Spleen (tissue), 7 donors: ENCODE results near the gene TWF2.

Experiments used
- CTCF ChIP-seq, 11 experiments: fragments of 200-600 bp in 7 of 11; fragments of 450-650 bp in 4 of 11; sonication (generic) in 4 of 11; IDR thresholded peaks in 8 of 11; conservative IDR thresholded peaks in 3 of 11; 1 replicate in 7 of 11; 2 replicates in 4 of 11; pipeline versions ENCODE4 v1.4.0 to v1.8.0; 2016 to 2021; ENCODE audit warnings: antibody characterized with exemption in 11 of 11, inconsistent platforms in 4 of 11, mild to moderate bottlenecking in 1 of 11
- POLR2A ChIP-seq, 3 donors: fragments of 450-650 bp; IDR thresholded peaks; one replicate each; pipeline ENCODE4 v1.5.1; 2017; ENCODE audit warnings: antibody characterized with exemption in 3 of 3, mild to moderate bottlenecking in 1 of 3
- POLR2AphosphoS5 ChIP-seq, 3 donors: sonication (generic); formaldehyde crosslinking; IDR thresholded peaks; one replicate each; pipeline ENCODE4 v1.5.1; 2017; ENCODE audit warnings: antibody characterized with exemption in 3 of 3
- donor health status: DM: no; HTN: no; CAD: no; lungs with moderate emphysema.
- donor health status: DM: no; HTN: no; CAD: no.
- donor health status: DM: no; HTN: no; CAD: no.

- TF ChIP-seq POLR2AphosphoS5 (IDR thresholded peaks at IDR 0.05), result no peak
- no peak for TF ChIP-seq CTCF (IDR thresholded peaks at IDR 0.05 in 8 of 11, conservative IDR thresholded peaks at IDR 0.05 in 3 of 11)
- no peak for TF ChIP-seq POLR2A (IDR thresholded peaks at IDR 0.05)
Measured at GRCh38 chr3:52195291-52195597, 43.7 kb downstream of the TWF2 start.
